AG04450 (cell line): Measurements from ENCODE around the gene OR5B21. TPM values are rescaled to one million over a fixed set of nuclear protein-coding genes. Genes with fewer than 3 reads are reported as not detected.

Source experiments
- CTCF ChIA-PET: fragments of 300-600, 350-600 bp; formaldehyde crosslinking; extraction: SDS; loops from one replicate; lab custom pipeline; 2022; ENCODE audit warnings: antibody characterized with exemption, inconsistent platforms; lab: Charles Lee
- POLR2A ChIA-PET: fragments of 350-600 bp; formaldehyde crosslinking; extraction: SDS; loops from one replicate; lab custom pipeline; 2021; ENCODE audit warnings: antibody characterized with exemption, inconsistent platforms; lab: Yijun Ruan, JAX
- DNase-seq: peaks from one replicate; pipeline ENCODE4 v3.0.0-alpha.2; 2011; ENCODE audit warnings: low read depth, low spot score
- H3K27ac ChIP-seq: one replicate; pipeline ENCODE4 v1.5.1; 2012; ENCODE audit warnings: low read depth, low read length, control low read depth
- H3K27me3 ChIP-seq: one replicate; pipeline ENCODE4 v1.6.0; 2012; ENCODE audit warnings: low read length; ENCODE audit not compliant: control insufficient read depth, insufficient read depth
- H3K4me3 ChIP-seq: 2 replicates; pipeline ENCODE4 v1.5.1; 2011; ENCODE audit warnings: mild to moderate bottlenecking, low read depth, low read length, control low read depth
- H3K9me3 ChIP-seq: 2 replicates; pipeline ENCODE4 v1.5.1; 2012; ENCODE audit warnings: low read length; ENCODE audit not compliant: control insufficient read depth, insufficient read depth
- polyA plus RNA-seq: library from polyadenylated mRNA; depleted of rRNA; stranded (reverse); fragments of >200 nt; gene quantifications from 2 replicates; pipeline ENCODE4 v1.2.3, GENCODE V29; 2011; rRNA removed
- TF ChIP-seq, protein P1 (sequence below): IDR thresholded peaks from 2 replicates; pipeline ENCODE4 v1.5.1; 2011; ENCODE audit warnings: low read depth, low read length, control low read depth, inconsistent platforms

Gene OR5B21
- polyA plus RNA-seq, 1 experiment = not detected

DNA sequence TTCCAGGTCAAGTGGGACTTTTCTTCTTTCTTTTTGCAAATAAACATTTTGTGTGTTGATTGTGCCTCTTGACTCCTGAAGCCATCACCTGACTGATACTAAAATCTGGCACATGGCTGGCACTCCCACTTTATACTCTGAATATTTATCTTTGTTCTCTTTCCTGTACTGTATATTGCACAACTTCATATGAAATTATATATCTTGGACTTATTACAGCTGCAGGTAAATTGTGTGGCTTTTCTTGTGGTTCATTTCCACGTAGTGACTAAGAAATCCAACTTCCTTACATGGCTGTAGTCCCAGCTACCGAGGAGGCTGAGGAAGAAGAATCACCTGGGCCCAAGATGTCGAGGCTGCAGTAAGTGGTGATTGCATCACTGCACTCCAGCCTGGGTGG is 42.2 kb downstream of the OR5B21 start:
- Histone ChIP-seq H3K27me3 (no peaks in the 10 kb centered on the region), H3K9me3 (no peaks in the 10 kb centered on the region), H3K4me3 (no peak overlapping the region), H3K27ac (no peak overlapping the region)
- POLR2A ChIA-PET = no interaction called here
- no peak for DNase-seq
- TF ChIP-seq, protein P1, sequence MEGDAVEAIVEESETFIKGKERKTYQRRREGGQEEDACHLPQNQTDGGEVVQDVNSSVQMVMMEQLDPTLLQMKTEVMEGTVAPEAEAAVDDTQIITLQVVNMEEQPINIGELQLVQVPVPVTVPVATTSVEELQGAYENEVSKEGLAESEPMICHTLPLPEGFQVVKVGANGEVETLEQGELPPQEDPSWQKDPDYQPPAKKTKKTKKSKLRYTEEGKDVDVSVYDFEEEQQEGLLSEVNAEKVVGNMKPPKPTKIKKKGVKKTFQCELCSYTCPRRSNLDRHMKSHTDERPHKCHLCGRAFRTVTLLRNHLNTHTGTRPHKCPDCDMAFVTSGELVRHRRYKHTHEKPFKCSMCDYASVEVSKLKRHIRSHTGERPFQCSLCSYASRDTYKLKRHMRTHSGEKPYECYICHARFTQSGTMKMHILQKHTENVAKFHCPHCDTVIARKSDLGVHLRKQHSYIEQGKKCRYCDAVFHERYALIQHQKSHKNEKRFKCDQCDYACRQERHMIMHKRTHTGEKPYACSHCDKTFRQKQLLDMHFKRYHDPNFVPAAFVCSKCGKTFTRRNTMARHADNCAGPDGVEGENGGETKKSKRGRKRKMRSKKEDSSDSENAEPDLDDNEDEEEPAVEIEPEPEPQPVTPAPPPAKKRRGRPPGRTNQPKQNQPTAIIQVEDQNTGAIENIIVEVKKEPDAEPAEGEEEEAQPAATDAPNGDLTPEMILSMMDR = no peak
- CTCF ChIA-PET = no interaction called here

Other genes with a start within 250 kb of the OR5B21 start
- gene OR10W1, start 239.8 kb downstream of the OR5B21 start, polyA plus RNA-seq = not detected in 2 replicates
- gene OR5B17, start 149.0 kb downstream of the OR5B21 start, polyA plus RNA-seq = not detected in 2 replicates
- gene OR5B3, start 101.2 kb downstream of the OR5B21 start, polyA plus RNA-seq = not detected in 2 replicates
- gene OR5B2, start 80.0 kb downstream of the OR5B21 start, polyA plus RNA-seq = 0.05 TPM in 1 of 2 replicates, not detected in the other
- not detected in 2 replicates for gene OR5B12, start 65.9 kb downstream of the OR5B21 start, polyA plus RNA-seq
- 11.5 and 12.3 TPM in 2 replicates for gene LPXN, start 67.8 kb upstream of the OR5B21 start, polyA plus RNA-seq
- gene ZFP91, start 71.0 kb upstream of the OR5B21 start, polyA plus RNA-seq = 38.8 and 47.9 TPM in 2 replicates
- gene CNTF, start 114.6 kb upstream of the OR5B21 start, polyA plus RNA-seq = 0.55 and 1.1 TPM in 2 replicates
- gene GLYAT, start 223.8 kb upstream of the OR5B21 start, polyA plus RNA-seq = not detected in 2 replicates